22Rv1 (cell line): Measurements from ENCODE around the gene RAB43.
"Not testable (repeated sequence)": the region's sequence is repeated elsewhere in the genome, so short reads cannot be mapped to it uniquely, and the experiment has no call there.

Experiments used
- H3K27ac ChIP-seq: fragments of 450-650 bp; 2 replicates; pipeline ENCODE4 v1.5.1; 2017
- CTCF ChIP-seq: fragments of 450-650 bp; IDR thresholded peaks from 2 replicates; pipeline ENCODE4 v1.5.1; 2017; ENCODE audit warnings: mild to moderate bottlenecking
- ZFX ChIP-seq: fragments of 450-650 bp; IDR thresholded peaks from 2 replicates; pipeline ENCODE4 v1.6.1; 2017; ENCODE audit warnings: antibody characterized with exemption, borderline replicate concordance

Gene RAB43

GRCh38 chr3:129095285-129095684 is 26.3 kb downstream of the RAB43 start:
- TF ChIP-seq ZFX (no peak), CTCF (no peak)
- no peak overlapping the region for H3K27ac ChIP-seq

GRCh38 chr3:129088312-129088711 is 33.3 kb downstream of the RAB43 start:
- not testable (repeated sequence) for H3K27ac ChIP-seq

GRCh38 chr3:129087904-129088303 is 33.7 kb downstream of the RAB43 start:
- not testable (repeated sequence) for H3K27ac ChIP-seq

- no peak overlapping the region for H3K27ac ChIP-seq
Measured at GRCh38 chr3:129087138-129087702, 34.4 kb downstream of the RAB43 start.

GRCh38 chr3:129085818-129086217 is 35.8 kb downstream of the RAB43 start:
- TF ChIP-seq ZFX (no peak), CTCF (no peak)
- no peak overlapping the region for H3K27ac ChIP-seq

More at GRCh38 chr3:129087138-129087702, 34.4 kb downstream of the RAB43 start:
- TF ChIP-seq ZFX (no peak), CTCF (no peak)

GRCh38 chr3:129085165-129085715 is 36.4 kb downstream of the RAB43 start:
- no peak overlapping the region for H3K27ac ChIP-seq
- TF ChIP-seq ZFX (no peak), CTCF (no peak)

- TF ChIP-seq CTCF (no peak), ZFX (no peak)
- H3K27ac ChIP-seq, result no peak overlapping the region
Measured at GRCh38 chr3:129084501-129084900, 37.1 kb downstream of the RAB43 start.

GRCh38 chr3:129082026-129082425 is 39.6 kb downstream of the RAB43 start:
- H3K27ac ChIP-seq, result no peak overlapping the region
- TF ChIP-seq ZFX, result no peak
- TF ChIP-seq CTCF, result no peak
